BE2C (cell line): Measurements from ENCODE around the gene PANK4.

Experiments used
- DNase-seq: peaks from one replicate; pipeline ENCODE4 v3.0.0-alpha.2; 2020
- H3K27me3 ChIP-seq: fragments of 250-450 bp; sonication (Bioruptor Pico); 2 replicates; pipeline ENCODE4 v1.5.1; 2020; ENCODE audit warnings: mild to moderate bottlenecking
- H3K36me3 ChIP-seq: fragments of 250-450 bp; sonication (Bioruptor Pico); 2 replicates; pipeline ENCODE4 v1.5.1; 2020; ENCODE audit warnings: mild to moderate bottlenecking
- H3K4me1 ChIP-seq: fragments of 250-450 bp; sonication (Bioruptor Pico); 2 replicates; pipeline ENCODE4 v1.5.1; 2020
- H3K4me3 ChIP-seq: 2 replicates; pipeline ENCODE4 v1.5.1; 2011; ENCODE audit warnings: low read depth, low read length
- H3K9me3 ChIP-seq: fragments of 250-450 bp; sonication (Bioruptor Pico); 2 replicates; pipeline ENCODE4 v1.5.1; 2020
- TF ChIP-seq, protein P1 (sequence below): IDR thresholded peaks from 2 replicates; pipeline ENCODE4 v1.5.1; 2012; ENCODE audit warnings: mild to moderate bottlenecking, low read depth, low read length

Gene PANK4

DNA sequence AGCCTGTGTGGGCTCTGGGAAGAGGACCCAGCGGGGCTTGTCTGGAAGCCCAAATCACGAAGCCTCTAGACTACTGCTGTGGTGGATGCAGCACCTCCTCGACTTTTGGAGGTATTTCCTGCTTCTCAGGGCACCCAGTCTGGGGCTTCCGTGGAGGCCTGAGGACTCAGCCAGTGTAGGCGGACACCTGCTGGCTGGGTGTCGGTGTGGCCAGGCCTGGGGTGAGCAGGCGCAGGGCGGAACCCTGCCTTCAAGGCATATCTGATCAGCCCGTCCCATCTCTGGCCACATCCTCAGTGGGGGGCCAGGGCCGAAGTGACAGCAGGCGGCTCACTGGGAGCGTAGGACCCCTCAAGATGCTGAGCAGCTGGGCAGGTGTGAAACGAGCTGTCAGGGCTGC is 43.4 kb downstream of the PANK4 start:
- peaks cover 31% of the 10 kb centered on the region for H3K4me1 ChIP-seq
- DNase-seq = no peak

DNA sequence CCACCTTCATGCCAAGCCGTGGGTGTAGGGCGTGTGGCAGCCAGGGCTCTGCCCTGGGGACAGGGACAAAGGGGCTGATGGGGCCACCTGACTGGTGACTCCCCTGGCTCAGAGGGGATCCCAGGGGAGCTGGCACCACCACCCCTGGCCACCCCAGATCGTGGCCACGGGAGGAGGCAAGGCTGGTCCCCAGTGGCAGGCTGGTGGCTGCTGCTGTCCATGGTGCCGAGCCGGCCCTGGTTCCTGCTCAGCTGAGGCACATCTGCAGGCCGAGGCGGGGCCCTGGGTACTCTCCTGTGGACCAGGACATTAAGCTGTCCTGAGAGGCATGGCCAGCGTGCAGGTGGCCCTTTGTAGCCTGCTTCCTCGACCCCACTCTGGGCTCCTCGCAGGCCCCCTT is 43.8 kb downstream of the PANK4 start:
- peaks cover 31% of the 10 kb centered on the region for H3K4me1 ChIP-seq
- DNase-seq = no peak
- no peaks in the 10 kb centered on the region for H3K36me3 ChIP-seq
- TF ChIP-seq, protein P1, sequence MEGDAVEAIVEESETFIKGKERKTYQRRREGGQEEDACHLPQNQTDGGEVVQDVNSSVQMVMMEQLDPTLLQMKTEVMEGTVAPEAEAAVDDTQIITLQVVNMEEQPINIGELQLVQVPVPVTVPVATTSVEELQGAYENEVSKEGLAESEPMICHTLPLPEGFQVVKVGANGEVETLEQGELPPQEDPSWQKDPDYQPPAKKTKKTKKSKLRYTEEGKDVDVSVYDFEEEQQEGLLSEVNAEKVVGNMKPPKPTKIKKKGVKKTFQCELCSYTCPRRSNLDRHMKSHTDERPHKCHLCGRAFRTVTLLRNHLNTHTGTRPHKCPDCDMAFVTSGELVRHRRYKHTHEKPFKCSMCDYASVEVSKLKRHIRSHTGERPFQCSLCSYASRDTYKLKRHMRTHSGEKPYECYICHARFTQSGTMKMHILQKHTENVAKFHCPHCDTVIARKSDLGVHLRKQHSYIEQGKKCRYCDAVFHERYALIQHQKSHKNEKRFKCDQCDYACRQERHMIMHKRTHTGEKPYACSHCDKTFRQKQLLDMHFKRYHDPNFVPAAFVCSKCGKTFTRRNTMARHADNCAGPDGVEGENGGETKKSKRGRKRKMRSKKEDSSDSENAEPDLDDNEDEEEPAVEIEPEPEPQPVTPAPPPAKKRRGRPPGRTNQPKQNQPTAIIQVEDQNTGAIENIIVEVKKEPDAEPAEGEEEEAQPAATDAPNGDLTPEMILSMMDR = no peak
- no peak overlapping the region for H3K4me3 ChIP-seq
- H3K27me3 ChIP-seq = no peaks in the 10 kb centered on the region
- H3K9me3 ChIP-seq = no peaks in the 10 kb centered on the region

More for the DNA sequence above, 43.4 kb downstream of the PANK4 start:
- Histone ChIP-seq H3K4me3 (no peak overlapping the region), H3K36me3 (no peaks in the 10 kb centered on the region), H3K27me3 (no peaks in the 10 kb centered on the region), H3K9me3 (no peaks in the 10 kb centered on the region)
- TF ChIP-seq, protein P1 = no peak

DNA sequence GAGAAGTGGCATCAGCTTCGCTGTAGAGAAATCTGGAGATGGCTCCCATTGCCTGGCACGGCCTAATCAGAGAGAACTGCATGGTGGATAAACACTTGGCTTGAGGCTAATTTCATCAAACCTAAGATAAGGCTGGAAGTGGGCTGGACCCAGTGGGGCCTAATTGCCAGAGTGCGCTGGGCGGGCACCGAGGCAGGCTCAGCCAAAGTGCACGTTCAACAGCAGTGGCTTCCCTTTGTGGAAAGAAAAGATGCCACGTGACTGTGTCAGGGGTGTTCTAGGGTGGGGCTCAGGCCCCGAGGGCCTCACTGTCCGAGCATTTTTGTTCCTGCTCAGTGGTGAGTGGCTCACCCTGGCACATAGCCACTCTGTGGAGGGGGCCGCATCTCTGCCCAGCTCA is 44.5 kb downstream of the PANK4 start:
- H3K4me1 ChIP-seq = peaks cover 31% of the 10 kb centered on the region
- no peaks in the 10 kb centered on the region for H3K36me3 ChIP-seq
- H3K27me3 ChIP-seq = no peaks in the 10 kb centered on the region
- H3K4me3 ChIP-seq = no peak overlapping the region
- TF ChIP-seq, protein P1 = no peak
- DNase-seq = peak; percentile 64
- H3K9me3 ChIP-seq = no peaks in the 10 kb centered on the region

DNA sequence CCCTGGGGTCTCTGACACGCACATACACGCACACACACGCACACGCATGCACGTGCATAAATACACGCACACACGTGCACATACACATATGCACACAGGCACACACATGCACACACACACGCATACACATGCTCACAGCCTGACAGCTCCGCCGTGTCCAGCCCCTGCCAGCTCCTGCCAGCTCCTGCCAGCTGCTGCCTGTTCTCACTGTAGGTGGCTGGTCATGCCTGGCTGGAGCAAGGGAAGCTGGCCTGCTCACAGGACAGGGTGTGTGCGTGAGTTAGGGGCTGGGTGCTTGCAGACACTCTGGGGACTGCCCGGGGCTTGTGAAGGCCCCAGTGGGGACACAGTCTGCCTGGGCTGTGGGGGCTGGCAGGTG is 45.4 kb downstream of the PANK4 start:
- H3K4me1 ChIP-seq = peaks cover 33% of the 10 kb centered on the region
- peak; percentile 69 for DNase-seq
- no peaks in the 10 kb centered on the region for H3K36me3 ChIP-seq
- H3K4me3 ChIP-seq = no peak overlapping the region
- no peaks in the 10 kb centered on the region for H3K9me3 ChIP-seq
- TF ChIP-seq, protein P1 = no peak
- H3K27me3 ChIP-seq = no peaks in the 10 kb centered on the region

DNA sequence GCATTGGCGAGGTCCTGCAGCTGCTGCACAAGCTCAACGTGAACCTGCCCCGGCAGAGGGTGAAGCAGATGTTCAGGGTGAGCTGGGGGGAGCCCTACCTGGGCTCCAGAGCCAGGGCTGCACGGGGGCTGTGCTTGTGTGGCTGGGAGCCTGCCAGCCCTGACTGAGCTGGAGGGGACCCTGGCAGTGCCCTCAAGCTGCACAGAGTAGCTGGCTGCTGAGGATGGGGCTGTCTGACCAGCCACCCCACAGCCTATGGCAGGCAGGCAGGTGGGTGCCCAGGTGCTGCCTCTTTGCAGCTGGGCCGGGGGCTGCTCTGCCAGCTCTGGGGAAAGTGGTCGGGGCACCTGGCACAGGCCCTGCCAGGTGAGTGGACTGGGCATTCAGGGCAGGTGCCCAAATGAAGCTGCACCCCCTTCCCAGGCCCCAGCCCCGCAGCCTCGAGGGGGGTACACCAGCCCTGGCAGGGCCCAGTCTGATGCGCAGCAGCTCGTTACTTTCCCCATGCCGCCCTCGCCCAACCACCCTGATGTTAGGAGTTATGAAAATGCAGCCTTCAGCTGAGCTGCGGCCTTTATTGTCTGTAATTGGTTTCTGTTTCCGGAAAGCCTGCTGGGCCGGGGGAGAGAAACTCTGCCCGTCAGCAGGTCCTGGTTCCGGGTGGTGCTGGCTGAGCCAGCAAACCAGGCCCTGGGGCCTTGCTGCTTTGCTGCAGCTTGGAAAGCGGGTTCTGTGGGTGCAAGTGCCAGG is 46.0 kb downstream of the PANK4 start:
- H3K4me1 ChIP-seq = peaks cover 38% of the 10 kb centered on the region
- DNase-seq = peak; percentile 34

DNA sequence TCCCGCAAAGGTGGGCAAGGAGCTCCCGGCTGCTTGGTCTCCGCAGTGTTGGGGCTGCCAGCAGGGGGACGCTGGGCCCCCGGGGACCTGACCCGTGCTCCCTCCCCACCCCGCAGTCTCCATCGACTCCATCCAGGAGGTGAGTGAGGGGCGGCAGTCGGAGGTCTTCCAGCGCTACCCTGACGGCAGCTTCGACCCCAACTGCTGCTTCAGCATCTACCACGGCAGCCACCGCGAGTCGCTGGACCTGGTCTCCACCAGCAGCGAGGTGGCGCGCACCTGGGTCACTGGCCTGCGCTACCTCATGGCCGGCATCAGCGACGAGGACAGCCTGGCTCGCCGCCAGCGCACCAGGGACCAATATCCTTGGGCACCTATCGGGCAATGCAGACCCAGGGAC is 46.8 kb downstream of the PANK4 start:
- Histone ChIP-seq H3K27me3 (no peaks in the 10 kb centered on the region), H3K36me3 (no peaks in the 10 kb centered on the region), H3K9me3 (no peaks in the 10 kb centered on the region), H3K4me1 (peaks cover 44% of the 10 kb centered on the region), H3K4me3 (no peak overlapping the region)
- TF ChIP-seq, protein P1 = no peak
- no peak for DNase-seq

More for the DNA sequence above, 46.0 kb downstream of the PANK4 start:
- Histone ChIP-seq H3K27me3 (no peaks in the 10 kb centered on the region), H3K36me3 (no peaks in the 10 kb centered on the region), H3K9me3 (no peaks in the 10 kb centered on the region), H3K4me3 (no peak overlapping the region)
- TF ChIP-seq, protein P1 = no peak
